GM19324 (cell line): ENCODE measurements around the gene CH25H.

Experiments used
- ATAC-seq: cut with Tn5 transposase; IDR thresholded peaks from one replicate; pipeline ENCODE4 v1.9.1; 2021; ENCODE audit warnings: mild to moderate bottlenecking, moderate library complexity; ENCODE audit not compliant: unreplicated experiment, low FRiP score

CH25H gene

GRCh38 chr10:89235073-89235798 lies 28.1 kb upstream of the CH25H start:
- no peak for ATAC-seq

GRCh38 chr10:89233033-89233432 lies 25.9 kb upstream of the CH25H start:
- ATAC-seq = no peak

GRCh38 chr10:89228962-89229361 lies 21.8 kb upstream of the CH25H start:
- ATAC-seq = no peak

GRCh38 chr10:89228146-89228545 lies 21.0 kb upstream of the CH25H start:
- no peak for ATAC-seq

DNA sequence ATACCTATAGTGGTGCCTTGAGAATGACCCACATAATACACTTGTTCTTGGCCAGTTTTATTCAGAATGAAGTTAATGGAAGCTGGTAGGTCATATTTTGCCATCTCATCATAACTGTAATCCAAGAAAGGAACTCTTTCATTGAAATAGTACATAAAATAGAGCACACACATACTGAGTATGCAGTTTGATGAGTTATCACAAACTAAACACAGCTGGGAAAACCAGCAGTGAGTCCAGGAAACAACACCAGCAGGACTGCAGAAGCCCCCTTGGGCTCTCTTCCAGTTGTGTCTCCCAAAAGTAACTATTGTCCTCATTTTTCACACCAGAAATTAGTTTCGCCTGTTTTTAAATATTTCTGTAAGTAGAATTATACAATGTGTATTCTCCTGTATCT lies 19.8 kb upstream of the CH25H start:
- no peak for ATAC-seq

GRCh38 chr10:89224739-89225443 lies 17.8 kb upstream of the CH25H start:
- no peak for ATAC-seq

- ATAC-seq = no peak
These were observed 14.8 kb upstream of the CH25H start for GRCh38 chr10:89221919-89222318.

DNA sequence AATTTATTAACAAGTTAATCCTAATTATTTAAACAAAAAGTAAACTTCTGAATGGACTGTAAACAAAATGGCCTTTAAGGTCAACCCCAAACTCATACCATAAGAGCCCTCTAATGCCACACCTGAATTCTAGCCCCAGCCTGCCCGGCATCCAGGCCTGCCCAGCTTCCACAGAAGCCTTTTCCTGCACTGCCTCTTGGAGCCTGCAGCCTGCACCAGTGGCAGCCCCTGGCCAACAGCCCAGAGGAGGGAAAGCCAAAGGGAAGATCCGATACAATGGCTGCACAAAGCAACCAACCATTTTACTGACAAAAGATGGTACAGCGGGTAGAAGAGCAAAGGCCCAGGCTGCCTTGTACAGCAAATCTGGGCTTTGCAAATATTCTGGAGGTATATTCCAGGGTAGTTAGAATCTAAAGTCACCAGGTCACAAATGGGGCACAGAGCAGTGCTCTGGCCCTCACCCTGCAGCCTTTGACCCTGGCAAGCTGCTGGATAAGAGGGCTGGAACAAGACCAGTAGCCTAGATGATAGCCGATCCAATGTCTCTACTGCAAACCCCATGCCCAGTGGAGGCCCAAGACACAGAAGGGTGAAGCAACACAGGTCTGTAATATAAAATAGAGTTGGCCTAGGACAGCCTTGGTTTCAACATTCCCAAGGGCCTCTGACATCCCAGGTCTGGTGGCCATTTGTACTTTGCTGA lies 12.5 kb upstream of the CH25H start:
- ATAC-seq = no peak

GRCh38 chr10:89217057-89217990 lies 10.2 kb upstream of the CH25H start:
- no peak for ATAC-seq

- no peak for ATAC-seq
These were observed 8.9 kb upstream of the CH25H start for GRCh38 chr10:89216056-89216455.

GRCh38 chr10:89215511-89215910 lies 8.4 kb upstream of the CH25H start:
- ATAC-seq = no peak

- ATAC-seq = no peak
These were observed 7.5 kb upstream of the CH25H start for GRCh38 chr10:89214566-89215165.

GRCh38 chr10:89213191-89213808 lies 6.2 kb upstream of the CH25H start:
- no peak for ATAC-seq

- no peak for ATAC-seq
These were observed 3.8 kb upstream of the CH25H start for GRCh38 chr10:89210794-89211425.

GRCh38 chr10:89209718-89210117 lies 2.6 kb upstream of the CH25H start:
- ATAC-seq = no peak

DNA sequence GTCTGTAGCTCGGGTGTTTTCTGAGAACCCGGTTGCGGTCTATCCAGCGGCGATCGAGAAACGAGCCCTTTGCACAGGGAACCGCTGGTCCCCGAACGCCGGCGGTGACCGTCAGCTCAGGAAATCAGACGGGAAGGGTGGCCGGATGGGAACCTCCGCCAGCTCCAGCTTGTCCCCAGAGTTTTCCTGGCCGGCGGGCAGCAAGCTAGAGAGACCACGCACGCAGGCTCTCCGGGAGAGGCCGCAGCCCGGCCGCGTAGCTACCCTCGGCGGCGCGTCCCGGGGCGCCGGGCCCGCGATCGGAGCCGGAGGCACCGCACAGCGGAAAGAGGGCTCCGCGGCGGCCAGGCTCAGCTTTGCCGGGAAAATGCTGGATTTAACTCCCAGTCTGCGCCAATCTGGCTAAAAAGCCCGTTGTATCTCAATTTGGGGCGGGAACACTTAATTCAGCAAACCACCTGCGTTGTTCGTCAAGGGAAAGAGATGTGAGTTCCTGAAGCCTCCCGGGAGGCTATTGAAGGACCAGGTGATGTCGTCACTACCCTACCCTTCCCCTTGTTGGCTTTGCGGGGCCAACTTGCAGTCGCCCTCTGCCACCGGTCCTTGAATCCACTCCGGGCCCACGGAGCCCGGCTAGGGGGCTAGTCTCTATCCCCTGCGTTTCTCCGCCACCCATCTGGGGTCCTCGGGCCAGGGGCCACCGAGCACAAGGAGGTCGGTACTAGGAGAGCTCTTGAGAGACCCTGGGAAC lies 859 bp upstream of the CH25H start:
- ATAC-seq = no peak

- ATAC-seq = no peak
These were observed 526 bp downstream of the CH25H start for GRCh38 chr10:89206402-89207180.
